GM21737 (cell line): ENCODE results near the gene ALAS1.
"Not testable (repeated sequence)": the region's sequence is repeated elsewhere in the genome, so short reads cannot be mapped to it uniquely, and the experiment has no call there.

Source experiments
- ATAC-seq: cut with Tn5 transposase; IDR thresholded peaks from one replicate; pipeline ENCODE4 v1.9.1; 2021; ENCODE audit warnings: mild to moderate bottlenecking, moderate library complexity; ENCODE audit not compliant: unreplicated experiment

The ALAS1 gene

GRCh38 chr3:52176180-52176752 is 21.7 kb upstream of the ALAS1 start:
- ATAC-seq, result no peak

GRCh38 chr3:52176951-52177700 is 20.8 kb upstream of the ALAS1 start:
- ATAC-seq, result no peak

- ATAC-seq, result no peak
These were observed 20.3 kb upstream of the ALAS1 start for GRCh38 chr3:52177701-52178042.

GRCh38 chr3:52178126-52178525 is 19.8 kb upstream of the ALAS1 start:
- ATAC-seq, result not testable (repeated sequence)

GRCh38 chr3:52178537-52178936 is 19.4 kb upstream of the ALAS1 start:
- no peak for ATAC-seq

GRCh38 chr3:52181543-52181942 is 16.4 kb upstream of the ALAS1 start:
- ATAC-seq, result no peak

GRCh38 chr3:52182196-52182595 is 15.8 kb upstream of the ALAS1 start:
- ATAC-seq, result no peak

- no peak for ATAC-seq
These were observed 15.3 kb upstream of the ALAS1 start for GRCh38 chr3:52182691-52183090.

GRCh38 chr3:52183786-52184445 is 14.0 kb upstream of the ALAS1 start:
- no peak for ATAC-seq

- ATAC-seq, result no peak
These were observed 13.3 kb upstream of the ALAS1 start for GRCh38 chr3:52184690-52185089.

- ATAC-seq, result no peak
These were observed 12.6 kb upstream of the ALAS1 start for GRCh38 chr3:52185311-52185710.

- ATAC-seq, result no peak
These were observed 12.1 kb upstream of the ALAS1 start for GRCh38 chr3:52185837-52186236.

GRCh38 chr3:52186729-52187128 is 11.2 kb upstream of the ALAS1 start:
- no peak for ATAC-seq

GRCh38 chr3:52188556-52188955 is 9.4 kb upstream of the ALAS1 start:
- ATAC-seq, result no peak

GRCh38 chr3:52190294-52191074 is 7.5 kb upstream of the ALAS1 start:
- ATAC-seq, result no peak

GRCh38 chr3:52191663-52192062 is 6.3 kb upstream of the ALAS1 start:
- no peak for ATAC-seq

- ATAC-seq, result no peak
These were observed 4.9 kb upstream of the ALAS1 start for GRCh38 chr3:52193065-52193464.

- no peak for ATAC-seq
These were observed 3.3 kb upstream of the ALAS1 start for GRCh38 chr3:52194485-52195290.

GRCh38 chr3:52195291-52195597 is 2.7 kb upstream of the ALAS1 start:
- no peak for ATAC-seq

GRCh38 chr3:52195823-52196331 is 2.1 kb upstream of the ALAS1 start:
- ATAC-seq, result no peak

- no peak for ATAC-seq
These were observed 983 bp upstream of the ALAS1 start for GRCh38 chr3:52196977-52197376.
